ENCODE measurements around the gene CLEC4G.

DNA sequence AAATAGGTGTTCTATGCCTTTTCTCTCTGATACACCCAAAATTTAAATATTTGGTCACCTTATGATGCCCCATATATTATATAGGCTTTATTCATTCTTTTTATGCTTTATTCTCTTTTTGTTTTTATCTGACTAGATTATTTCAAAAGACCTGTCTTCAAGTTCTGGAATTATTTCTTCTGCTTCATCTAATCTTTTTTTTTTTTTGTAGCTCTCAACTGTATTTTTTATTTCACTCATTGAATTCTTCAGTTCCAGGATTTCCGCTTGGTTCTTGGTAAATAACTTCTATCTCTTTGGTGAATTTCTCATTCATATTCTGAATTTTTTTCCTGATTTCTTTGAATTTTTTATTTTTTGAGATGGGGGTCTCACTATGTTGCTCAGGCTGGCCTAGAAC, 27.2 kb upstream of the CLEC4G start:
- no peak for TF ChIP-seq CTCF (IDR thresholded peaks at IDR 0.05; ENCODE audit: poor library complexity, severe bottlenecking)
- TF ChIP-seq EZH2 (IDR thresholded peaks at IDR 0.05; ENCODE audit: borderline replicate concordance, insufficient read depth, low read length, poor library complexity, severe bottlenecking), result no peak
- no peak for TF ChIP-seq REST (IDR thresholded peaks at IDR 0.05; ENCODE audit: borderline replicate concordance)
- TF ChIP-seq TAF1 (IDR thresholded peaks at IDR 0.05; ENCODE audit: low read depth), result no peak
- TF ChIP-seq POLR2AphosphoS5 (IDR thresholded peaks at IDR 0.05), result no peak
- no peak for TF ChIP-seq MXI1 (conservative IDR thresholded peaks at IDR 0.05; ENCODE audit: poor library complexity, severe bottlenecking)
- no peak for TF ChIP-seq EP300 (conservative IDR thresholded peaks at IDR 0.05; ENCODE audit: poor library complexity, severe bottlenecking)

Measured in neural cell (in vitro differentiated cells).